ENCODE data around the gene ENTPD7. TPM values are rescaled to one million over a fixed set of nuclear protein-coding genes. Genes with fewer than 3 reads are reported as not detected.

Gene ENTPD7
- total RNA-seq, 1 experiment from 2014 or later, result 14.5 TPM

- no peak overlapping the region for H3K18ac ChIP-seq (ENCODE audit: insufficient read length, low read depth, low read length)
Observed at GRCh38 chr10:99676426-99676825, 17.1 kb downstream of the ENTPD7 start.

More at GRCh38 chr10:99676426-99676825, 17.1 kb downstream of the ENTPD7 start:
- H3T11ph ChIP-seq (ENCODE audit: low read length), result no peak overlapping the region
- H2BK5ac ChIP-seq (ENCODE audit: insufficient read length, low read length), result no peak overlapping the region
- no peaks in the 10 kb centered on the region for H3K79me2 ChIP-seq (ENCODE audit: insufficient read depth, low read length)
- H3K4me1 ChIP-seq (ENCODE audit: insufficient read depth, low read length), result no peaks in the 10 kb centered on the region
- no peak for TF ChIP-seq CTCF (conservative IDR thresholded peaks at IDR 0.05)
- no peaks in the 10 kb centered on the region for H3K4me1 Mint-ChIP-seq
- no peak overlapping the region for H2BK120ac ChIP-seq (ENCODE audit: low read depth, low read length, poor library complexity, severe bottlenecking)
- no peak for DNase-seq
- no peak overlapping the region for H3K9ac ChIP-seq (ENCODE audit: extremely low read depth, insufficient read length, low read length)
- H2BK20ac ChIP-seq (ENCODE audit: low read depth, low read length, poor library complexity, severe bottlenecking), result no peak overlapping the region
- no peak overlapping the region for H3K4me3 Mint-ChIP-seq
- no peak overlapping the region for H3K4ac ChIP-seq (ENCODE audit: low read depth, low read length)
- H4K8ac ChIP-seq (replicated peaks; ENCODE audit: insufficient read length, low read depth, low read length), result no peak overlapping the region
- no peak overlapping the region for H3K56ac ChIP-seq (ENCODE audit: insufficient read length, low read depth, low read length)
- no peak overlapping the region for H3K27ac Mint-ChIP-seq
- no peaks in the 10 kb centered on the region for H3K27me3 Mint-ChIP-seq (ENCODE audit: low read depth)
- no peak overlapping the region for H4K5ac ChIP-seq (ENCODE audit: insufficient read length, low read depth, low read length)
- no peaks in the 10 kb centered on the region for H3K27me3 ChIP-seq (ENCODE audit: insufficient read depth, low read length)
- no peak overlapping the region for H2AFZ ChIP-seq (ENCODE audit: low read length)
- H3K27ac ChIP-seq (ENCODE audit: insufficient read length, low read depth, low read length), result no peak overlapping the region
- H3K36me3 Mint-ChIP-seq (ENCODE audit: insufficient read depth in 1 of 3, low read depth in 3 of 3), result peaks cover 0 to 14% (median 6%) of the 10 kb centered on the region in 3 experiments; a peak in 3 of 7 replicates
- no peaks in the 10 kb centered on the region for H4K20me1 ChIP-seq (ENCODE audit: control insufficient read depth, insufficient read depth, insufficient read length)
- no peak overlapping the region for H3K23ac ChIP-seq (ENCODE audit: insufficient read length, low read depth, low read length)
- no peaks in the 10 kb centered on the region for H3K9me3 Mint-ChIP-seq
- H3K9me3 ChIP-seq (ENCODE audit: control insufficient read depth, low read depth, low read length), result no peaks in the 10 kb centered on the region
- no peak overlapping the region for H3K4me2 ChIP-seq (ENCODE audit: insufficient read depth, insufficient read length, low read length)
- H2BK15ac ChIP-seq (ENCODE audit: low read depth, low read length), result no peak overlapping the region
- H2AK5ac ChIP-seq (ENCODE audit: insufficient read length, low read length), result no peak overlapping the region
- no peak overlapping the region for H2BK12ac ChIP-seq (ENCODE audit: insufficient read length, low read depth, low read length)
- H4K91ac ChIP-seq (ENCODE audit: insufficient read length, low read depth, low read length), result no peak overlapping the region
- no peak overlapping the region for H3K14ac ChIP-seq (ENCODE audit: insufficient read depth, low read length)
- H3K23me2 ChIP-seq (ENCODE audit: insufficient read length, low read depth, low read length, poor library complexity, severe bottlenecking), result no peaks in the 10 kb centered on the region
- no peaks in the 10 kb centered on the region for H3K79me1 ChIP-seq (ENCODE audit: insufficient read depth, low read depth, low read length, poor library complexity, severe bottlenecking)
